ELF-1 (cell line): ENCODE data around the gene MOB3B.

Source experiments
- DNase-seq: peaks from one replicate; pipeline ENCODE4 v3.0.0-alpha.2; 2016; ENCODE audit warnings: low read depth, low spot score

MOB3B gene

DNA sequence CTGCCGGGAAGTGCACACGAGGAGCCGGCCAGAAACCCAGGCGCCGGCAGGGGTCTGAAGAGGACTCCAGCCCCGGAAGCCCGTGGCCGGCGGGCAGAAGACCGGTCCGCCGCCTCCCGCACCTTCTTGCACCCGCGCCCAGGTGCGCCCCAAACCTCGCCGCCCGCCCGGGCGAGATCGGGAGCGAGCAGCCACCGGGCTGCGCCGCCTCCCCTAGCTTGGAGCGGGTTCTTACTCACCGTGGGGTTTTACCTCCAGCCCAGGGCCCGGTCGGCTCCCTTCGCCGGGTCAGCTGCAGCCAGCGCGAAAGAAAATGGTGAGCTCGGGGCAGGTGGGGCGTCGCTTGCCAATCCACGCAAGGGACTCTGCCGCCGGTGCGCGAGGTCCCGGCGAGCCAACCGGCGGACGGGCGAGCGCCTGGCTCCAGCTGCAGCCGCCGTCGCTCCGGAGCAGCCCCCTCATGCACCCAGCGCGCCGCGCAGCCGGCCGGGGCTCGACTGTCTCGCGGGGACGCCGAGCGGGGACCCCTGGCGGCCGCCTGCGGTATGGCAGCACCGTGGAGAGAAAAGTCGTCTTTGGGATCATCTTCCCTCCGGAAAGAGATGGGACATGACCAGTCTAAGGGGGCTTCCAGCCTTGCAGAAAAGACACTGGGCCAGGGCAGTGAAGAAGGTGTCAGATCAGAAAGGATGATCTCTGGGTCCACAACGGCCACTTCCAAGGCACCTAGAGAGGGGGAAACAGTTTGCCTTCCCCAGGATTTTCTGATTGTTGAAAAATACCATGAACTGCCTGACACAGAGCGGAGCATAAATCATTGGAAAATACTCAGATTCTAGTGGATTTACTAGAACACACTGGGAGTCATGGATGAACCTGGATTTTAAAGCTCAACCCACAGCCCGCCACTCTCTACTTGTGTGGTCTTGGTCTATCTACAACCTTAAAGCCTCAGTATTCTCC lies at the start of gene MOB3B:
TSS of gene MOB3B (minus strand) at position 499 of the 963 bp plus-strand sequence. CDS start 74,264 bp downstream, outside the sequence.
- DNase-seq, result peak; percentile 90

DNA sequence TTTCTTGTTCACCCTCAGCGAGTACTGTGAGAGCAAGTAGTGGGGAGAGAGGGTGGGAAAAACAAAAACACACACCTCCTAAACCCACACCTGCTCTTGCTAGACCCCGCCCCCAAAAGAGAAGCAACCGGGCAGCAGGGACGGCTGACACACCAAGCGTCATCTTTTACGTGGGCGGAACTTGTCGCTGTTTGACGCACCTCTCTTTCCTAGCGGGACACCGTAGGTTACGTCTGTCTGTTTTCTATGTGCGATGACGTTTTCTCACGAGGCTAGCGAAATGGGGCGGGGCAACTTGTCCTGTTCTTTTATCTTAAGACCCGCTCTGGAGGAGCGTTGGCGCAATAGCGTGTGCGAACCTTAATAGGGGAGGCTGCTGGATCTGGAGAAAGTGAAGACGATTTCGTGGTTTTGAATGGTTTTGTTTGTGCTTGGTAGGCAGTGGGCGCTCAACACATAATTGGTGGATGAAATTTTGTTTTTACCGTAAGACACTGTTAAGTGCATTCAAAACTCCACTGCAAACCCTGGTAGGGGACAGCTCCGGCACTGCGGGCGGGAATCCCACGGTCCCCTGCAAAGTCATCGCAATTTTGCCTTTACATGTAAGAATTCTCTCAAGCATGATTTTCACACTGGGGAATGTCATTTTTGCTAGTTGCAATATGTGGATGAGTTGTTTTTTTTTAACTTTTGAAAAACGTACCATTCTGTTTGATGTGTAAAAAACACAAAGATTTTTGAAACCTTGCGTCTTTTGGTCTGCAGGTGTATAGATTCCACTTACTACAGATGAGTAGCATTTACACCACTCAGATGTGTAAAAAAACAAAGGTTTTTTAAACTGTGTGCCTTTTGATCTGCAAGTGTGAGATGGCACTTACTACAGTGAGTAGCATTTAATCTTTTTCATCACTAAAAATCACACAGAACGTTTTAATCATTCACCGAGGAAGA lies 44.3 kb upstream of the MOB3B start:
- DNase-seq, result peak; percentile 99

DNA sequence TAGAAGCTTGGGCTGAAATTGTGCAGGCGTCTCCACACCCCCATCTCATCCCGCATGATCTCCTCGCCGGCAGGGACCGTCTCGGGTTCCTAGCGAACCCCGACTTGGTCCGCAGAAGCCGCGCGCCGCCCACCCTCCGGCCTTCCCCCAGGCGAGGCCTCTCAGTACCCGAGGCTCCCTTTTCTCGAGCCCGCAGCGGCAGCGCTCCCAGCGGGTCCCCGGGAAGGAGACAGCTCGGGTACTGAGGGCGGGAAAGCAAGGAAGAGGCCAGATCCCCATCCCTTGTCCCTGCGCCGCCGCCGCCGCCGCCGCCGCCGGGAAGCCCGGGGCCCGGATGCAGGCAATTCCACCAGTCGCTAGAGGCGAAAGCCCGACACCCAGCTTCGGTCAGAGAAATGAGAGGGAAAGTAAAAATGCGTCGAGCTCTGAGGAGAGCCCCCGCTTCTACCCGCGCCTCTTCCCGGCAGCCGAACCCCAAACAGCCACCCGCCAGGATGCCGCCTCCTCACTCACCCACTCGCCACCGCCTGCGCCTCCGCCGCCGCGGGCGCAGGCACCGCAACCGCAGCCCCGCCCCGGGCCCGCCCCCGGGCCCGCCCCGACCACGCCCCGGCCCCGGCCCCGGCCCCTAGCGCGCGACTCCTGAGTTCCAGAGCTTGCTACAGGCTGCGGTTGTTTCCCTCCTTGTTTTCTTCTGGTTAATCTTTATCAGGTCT lies 43.5 kb upstream of the MOB3B start, which contains the start of gene C9orf72:
TSS of gene C9orf72 (minus strand) at position 564 of the 716 bp plus-strand sequence. CDS start 6,361 bp downstream, outside the sequence.
- peak; percentile 77 for DNase-seq

DNA sequence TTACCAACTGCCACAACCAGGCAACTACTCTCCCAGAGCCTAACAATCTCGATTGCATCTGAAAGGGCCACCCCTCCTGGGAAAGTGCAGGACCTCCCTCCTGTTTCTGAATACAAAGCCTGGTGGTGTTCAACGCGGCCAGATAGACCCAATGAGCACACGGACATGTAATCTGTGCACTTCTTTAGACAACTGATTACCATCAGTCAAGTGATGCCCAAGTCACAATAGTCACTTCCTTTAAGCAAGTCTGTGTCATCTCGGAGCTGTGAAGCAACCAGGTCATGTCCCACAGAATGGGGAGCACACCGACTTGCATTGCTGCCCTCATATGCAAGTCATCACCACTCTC lies 42.9 kb upstream of the MOB3B start:
- DNase-seq, result peak; percentile 70

DNA sequence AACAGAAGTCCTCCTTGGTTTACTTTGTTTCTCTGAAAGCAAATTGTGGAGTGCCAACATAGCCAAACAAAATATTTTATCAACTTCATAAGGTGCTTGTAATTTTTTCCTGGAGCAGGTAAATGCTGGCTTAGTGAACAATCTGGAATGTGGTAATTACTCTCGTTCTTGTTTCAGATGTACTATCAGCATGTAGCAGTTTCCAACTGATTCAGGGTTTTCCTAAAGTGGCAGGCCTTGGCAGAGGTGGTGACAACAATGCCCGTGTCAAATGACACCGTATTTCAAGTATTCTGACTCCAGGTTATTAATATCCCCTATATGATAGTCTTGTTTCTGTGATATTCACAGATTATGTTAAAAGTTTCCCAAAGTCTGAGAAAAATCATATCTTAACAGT lies 42.4 kb upstream of the MOB3B start:
- DNase-seq, result no peak

DNA sequence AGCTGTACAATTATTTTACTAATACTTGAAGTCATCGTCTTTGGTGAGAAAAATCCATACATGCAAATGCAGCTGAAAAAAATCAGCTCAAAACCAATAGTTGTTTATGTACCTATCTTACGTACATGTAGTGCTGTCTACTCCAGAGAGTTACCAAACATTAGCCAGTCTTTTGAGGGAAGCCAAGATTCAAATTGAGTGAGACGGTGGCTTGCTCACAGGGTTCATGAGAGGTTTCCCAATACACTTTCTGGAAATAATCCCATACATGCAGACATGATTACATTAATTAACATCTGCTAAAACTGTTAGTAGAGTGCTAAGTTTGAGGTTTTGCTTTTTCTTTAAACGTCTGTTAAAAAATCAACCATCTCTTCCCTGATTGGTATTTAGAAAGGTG lies 41.4 kb upstream of the MOB3B start:
- no peak for DNase-seq

DNA sequence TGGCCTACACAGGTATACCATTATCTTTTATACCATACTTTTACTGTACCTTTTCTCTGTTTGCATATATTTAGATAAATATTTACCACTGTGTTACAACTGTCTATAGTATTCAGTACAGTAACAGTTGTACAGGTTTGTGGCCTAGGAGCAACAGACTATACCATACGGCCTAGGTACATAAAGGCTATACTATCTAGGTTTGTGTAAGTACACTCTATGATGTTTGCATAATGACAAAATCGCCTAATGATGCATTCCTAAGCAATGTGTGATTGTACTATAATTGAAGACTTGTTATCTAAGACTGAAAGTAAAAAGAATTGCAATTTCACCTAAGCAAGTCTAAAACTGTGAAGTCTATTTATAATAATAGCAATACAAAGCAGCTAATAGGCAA lies 39.8 kb upstream of the MOB3B start:
- DNase-seq, result no peak

DNA sequence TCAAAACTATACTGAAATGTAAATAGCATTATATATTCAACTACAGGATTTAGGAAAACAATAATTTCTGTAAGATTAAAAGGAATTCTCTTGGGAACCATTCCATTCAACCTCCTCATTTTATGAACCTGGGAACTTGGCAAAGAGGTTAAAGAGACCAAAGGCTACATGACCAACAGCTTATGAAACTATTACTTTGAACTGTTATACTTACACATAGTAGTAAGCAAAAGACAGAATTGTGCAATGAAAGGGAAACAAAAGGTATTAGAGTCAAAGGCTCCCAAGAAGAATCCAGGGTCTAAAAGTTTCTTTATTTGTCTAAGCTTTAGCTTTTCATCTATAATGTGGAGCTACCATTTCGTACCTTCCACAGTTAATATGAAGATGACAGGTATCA lies 36.5 kb upstream of the MOB3B start:
- DNase-seq, result no peak

DNA sequence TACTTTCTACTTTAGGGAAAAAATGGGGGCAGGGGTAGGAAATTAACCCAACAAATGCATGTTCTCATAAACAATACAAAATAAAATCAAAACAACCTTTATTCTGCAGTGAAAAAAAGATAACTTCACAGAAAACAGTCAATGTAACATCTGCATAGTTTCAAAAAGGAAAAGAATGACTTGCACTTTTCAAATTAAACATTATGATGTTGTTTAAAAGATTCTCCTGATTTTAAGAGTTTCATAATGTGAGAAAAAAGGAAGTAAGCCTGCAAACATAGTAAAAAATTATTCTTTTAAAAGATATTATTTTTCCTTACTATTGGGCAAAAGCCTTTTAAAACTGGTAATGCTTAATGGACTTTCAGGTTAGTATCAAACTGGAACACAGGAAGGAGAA lies 36.1 kb upstream of the MOB3B start:
- no peak for DNase-seq

DNA sequence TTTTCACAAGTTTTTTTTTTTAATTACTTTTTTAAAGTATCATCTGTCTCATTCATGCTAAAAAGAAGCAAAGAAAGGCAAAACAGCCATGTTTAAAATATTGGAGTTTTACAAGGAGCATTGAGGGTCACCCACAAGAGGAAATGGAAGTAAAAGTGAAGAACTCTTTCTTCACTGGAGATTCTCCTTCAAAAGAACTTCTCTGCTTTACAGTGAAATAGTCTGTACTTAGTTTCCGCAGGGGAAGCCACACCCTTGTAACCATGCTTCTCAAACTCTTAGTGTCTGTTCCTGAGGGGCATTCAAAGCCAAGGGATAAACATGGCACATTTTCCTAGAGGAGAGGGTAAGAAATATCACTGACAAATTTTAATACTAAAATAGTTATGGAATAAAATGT lies 35.1 kb upstream of the MOB3B start:
- DNase-seq, result no peak

DNA sequence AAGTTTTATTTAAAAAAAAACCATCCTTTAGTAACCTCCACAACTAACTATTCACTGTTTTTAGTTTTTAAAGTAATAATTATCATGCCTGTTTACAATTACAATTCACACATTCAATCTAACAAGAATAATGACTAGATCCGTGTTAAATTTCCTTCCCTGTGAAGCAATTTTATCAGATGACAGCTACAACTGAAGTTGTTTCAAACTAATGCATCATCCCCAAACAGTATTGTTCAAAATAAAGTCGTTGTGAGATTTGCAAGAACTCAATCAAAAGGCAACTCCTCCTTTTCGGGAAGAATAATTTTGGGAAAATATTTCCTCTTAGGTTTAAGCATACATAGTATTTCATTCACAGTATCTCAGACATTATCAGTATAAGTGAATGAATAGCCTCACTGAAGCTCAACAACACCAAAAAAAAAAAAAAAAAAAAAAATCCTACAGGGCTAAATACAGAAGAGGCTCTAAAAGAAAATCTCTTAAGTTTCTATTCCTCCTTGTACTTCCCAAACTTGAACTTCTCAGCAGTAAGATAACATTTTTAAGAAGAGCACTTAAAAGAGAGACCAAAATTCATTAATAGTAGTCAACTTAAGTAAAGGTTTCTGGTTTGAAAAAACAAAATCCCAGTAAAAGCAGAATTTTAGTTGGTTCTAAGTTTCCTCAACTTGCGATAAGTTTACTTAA lies 34.3 kb upstream of the MOB3B start:
- DNase-seq, result no peak

DNA sequence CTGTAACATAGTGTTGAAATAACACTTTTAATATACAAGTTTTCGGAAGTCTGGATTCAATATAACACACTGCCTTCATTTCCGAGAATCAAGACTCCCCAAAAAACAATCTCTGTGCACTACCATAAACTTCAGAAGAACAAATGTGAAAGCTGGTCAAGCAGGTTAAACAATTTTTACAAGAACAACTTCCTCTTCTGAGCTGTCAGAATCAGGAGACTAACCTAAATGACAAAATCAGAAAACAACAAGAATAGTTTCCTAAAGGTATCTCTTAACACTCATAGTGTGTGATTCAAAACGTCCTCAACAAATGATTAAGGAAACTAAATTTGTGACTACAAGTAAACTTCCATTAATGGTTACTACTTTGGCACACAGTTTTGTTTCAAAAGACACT lies 32.1 kb upstream of the MOB3B start:
- DNase-seq, result no peak

DNA sequence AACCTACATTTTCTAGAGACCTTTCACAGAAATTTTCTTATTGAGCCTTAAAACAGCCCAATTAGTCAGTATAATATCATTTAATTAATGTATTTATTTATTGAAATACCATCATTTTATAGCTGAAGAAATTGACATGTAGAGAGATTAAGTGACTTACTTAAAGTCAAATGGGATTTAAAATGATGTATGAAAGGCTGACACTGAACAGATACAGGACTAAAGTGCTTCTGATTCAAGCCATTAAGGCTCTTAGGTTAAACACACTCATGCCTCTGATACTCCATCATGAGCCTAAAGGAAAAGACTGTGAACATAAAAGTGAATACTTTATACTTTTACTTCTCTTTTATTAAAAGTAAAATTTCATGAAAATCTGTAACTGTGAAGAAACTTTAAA lies 30.8 kb upstream of the MOB3B start:
- no peak for DNase-seq

DNA sequence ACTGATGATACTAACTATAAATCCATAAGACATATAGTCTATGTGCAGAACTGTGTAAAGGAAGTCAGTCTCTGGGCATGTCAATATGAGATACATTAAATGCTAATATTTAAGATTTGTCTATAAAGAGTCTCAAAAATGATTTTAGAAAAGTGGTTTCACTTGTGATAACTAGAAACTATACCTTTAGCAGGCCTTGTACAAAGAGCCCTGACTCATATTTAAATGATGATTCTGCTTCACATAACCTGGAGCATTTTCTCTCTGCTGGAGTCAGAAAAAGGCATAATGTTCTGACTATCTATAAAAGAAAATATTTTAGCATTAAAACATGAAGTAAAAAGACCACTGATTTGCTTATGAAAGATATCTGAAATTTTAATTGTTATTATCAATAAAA lies 28.7 kb upstream of the MOB3B start:
- no peak for DNase-seq

DNA sequence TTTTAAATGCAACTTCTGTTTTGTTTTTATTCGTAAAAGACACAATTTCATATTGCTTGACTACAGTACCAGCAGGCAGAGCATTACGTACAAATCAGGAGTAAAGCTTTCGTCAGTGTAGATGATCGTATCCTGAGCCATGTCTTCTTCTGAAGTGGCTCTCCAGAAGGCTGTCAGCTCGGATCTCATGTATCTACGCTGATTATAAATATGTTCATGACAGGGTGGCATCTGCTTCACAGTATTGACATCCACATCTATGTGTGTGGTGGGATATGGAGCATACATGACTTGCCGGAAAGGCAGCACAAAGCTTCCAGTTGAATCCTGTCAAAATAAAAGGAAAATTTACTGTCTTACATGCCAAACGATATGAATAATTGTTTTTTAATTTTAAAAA lies 26.9 kb upstream of the MOB3B start:
- DNase-seq, result no peak

DNA sequence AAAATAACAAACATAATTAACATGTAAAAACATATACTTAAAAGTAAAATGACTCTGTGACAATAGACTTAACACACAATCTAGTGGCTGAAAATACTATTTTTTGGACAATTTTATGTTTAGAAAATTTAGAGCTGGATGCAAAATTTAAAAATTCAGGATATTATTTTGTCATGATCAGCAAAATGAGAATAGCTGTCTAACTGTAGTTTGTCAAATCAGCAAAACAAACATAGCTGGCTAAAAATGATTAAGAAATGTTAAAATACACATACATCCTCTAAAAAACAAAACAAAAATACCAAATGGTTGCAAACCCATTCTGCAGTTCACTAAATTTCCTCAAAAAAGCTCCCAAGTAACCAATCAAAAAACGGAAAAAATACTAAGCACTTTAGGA lies 25.1 kb upstream of the MOB3B start:
- DNase-seq, result no peak

DNA sequence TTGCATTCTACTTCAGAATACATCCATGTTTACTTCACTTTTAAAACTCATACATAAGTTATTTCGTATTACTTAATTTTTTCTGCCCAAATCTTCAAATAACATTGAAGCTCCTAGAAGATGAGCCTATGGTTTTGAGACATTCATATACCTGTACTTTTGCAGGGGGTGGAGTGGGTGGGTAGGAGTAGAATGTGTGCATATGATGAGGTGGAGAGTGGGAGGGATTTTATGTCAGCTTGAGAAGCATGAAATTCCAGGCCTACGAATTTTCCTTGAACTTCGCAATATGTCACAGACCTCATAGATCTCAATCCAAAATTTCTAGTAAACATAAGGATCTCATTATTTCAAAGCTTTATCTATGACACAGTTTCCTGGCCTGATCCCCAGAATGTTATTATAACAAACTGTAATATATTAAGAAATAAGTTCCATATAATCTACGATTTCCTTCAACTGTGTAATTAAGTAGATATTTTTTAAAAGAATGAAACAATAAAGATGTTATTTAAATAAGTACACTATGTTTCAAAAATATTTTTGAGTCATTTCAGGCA lies 19.7 kb upstream of the MOB3B start:
- DNase-seq, result no peak

DNA sequence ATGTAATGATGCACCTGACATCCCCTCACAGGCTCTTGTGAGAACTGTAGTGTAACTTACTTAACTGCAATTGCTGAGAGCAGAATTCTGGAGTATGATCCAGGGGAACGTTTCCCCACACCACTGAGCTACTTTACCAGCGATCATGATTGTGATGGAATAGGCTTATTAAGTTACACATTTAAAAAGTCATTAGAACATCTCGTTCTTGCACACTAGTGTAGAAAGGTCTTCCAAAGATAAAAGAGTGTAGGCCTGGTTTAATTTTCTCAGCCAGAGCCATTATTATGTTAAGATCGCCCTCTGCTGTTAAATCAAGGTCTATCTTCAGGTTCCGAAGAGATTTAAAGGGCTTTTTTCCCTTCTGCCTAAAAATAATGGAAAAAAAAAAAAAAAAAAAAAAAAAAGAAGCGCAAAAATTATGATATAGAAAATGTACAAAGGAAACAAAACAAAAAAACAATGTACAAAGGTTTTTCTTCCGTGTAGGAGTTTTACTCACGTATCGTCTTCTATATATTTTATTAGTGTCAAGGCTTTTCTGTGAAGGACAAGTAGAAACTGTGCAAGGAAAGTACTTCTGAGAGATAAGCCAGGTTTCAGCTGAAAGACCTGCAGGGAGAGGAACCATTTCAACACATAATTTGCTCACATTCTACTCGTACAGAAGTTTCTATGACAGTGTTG lies 18.6 kb upstream of the MOB3B start:
- no peak for DNase-seq

DNA sequence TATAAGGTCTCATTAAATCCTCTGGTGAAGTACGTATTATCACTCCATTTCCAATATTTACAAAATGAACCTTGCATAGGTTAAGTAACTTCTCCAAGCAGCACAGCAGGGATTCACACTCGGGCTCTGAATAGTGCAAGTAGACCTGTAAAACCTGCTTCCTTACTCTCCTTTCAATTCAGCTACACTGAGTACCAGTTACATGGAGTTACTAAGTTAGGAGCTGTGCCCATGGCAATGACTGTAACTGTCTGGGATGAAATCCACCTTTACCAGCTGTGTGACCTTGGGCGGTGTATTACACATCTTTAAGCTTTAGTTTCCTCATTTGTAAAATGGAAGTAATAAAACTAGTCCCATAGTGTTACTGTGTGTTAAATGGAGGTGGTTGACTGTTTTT lies 15.9 kb upstream of the MOB3B start:
- DNase-seq, result no peak

DNA sequence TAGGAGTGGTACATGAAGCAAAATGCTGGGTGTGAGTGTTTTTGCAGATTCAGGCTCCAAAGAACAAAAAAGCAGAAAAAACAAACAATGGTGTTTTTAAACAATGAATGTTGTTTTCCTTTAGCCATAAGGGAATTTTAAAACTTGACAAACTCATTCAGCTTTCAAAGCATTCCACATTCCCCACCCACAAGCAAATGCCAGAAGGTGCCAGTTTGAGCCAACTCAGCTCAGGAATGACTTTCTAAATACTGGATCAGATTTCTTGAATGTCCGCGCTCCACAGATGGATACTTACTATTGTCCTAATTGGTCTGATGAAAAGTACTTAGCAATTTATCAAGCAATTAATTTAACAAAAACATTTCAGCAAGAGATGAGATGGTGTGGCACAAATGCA lies 12.9 kb upstream of the MOB3B start:
- DNase-seq, result no peak
